ENCODE data around the gene RNF213.

RNF213 gene

GRCh38 chr17:80225230-80225629, 35.4 kb upstream of the RNF213 start:
- no peak for DNase-seq (ENCODE audit: low spot score)
- TF ChIP-seq CTCF (IDR thresholded peaks at IDR 0.05; ENCODE audit: extremely low read depth, missing control alignments), result no peak

DNA sequence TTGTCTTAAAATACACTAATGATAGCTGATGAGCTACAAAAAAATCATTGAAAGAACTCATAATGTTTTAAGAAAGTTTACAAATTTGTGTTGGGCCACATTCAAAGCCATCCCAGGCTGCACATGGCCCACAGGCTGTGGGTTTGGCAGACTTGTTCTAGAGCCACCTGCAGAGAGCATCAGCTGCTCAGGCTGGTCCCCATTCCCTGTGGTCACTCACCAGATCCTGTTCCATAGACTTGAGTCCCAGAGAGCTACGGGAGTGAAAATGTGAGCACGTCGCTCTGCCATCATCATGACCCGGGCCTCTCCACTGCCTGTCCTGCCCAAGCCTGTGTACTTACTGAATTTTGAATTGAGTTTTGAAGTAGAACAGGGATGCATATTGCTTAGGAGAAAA, 33.5 kb upstream of the RNF213 start:
- TF ChIP-seq CTCF (IDR thresholded peaks at IDR 0.05; ENCODE audit: extremely low read depth, missing control alignments), result no peak
- DNase-seq (ENCODE audit: low spot score), result no peak

GRCh38 chr17:80227666-80228065, 33.0 kb upstream of the RNF213 start:
- no peak for DNase-seq (ENCODE audit: low spot score)
- no peak for TF ChIP-seq CTCF (IDR thresholded peaks at IDR 0.05; ENCODE audit: extremely low read depth, missing control alignments)

GRCh38 chr17:80228477-80228876, 32.2 kb upstream of the RNF213 start:
- DNase-seq (ENCODE audit: low spot score), result no peak
- TF ChIP-seq CTCF (IDR thresholded peaks at IDR 0.05; ENCODE audit: extremely low read depth, missing control alignments), result no peak

- no peak for DNase-seq (ENCODE audit: low spot score)
- TF ChIP-seq CTCF (IDR thresholded peaks at IDR 0.05; ENCODE audit: extremely low read depth, missing control alignments), result no peak
Measured at GRCh38 chr17:80229011-80229410, 31.6 kb upstream of the RNF213 start.

GRCh38 chr17:80232438-80232837, 28.2 kb upstream of the RNF213 start:
- TF ChIP-seq CTCF (IDR thresholded peaks at IDR 0.05; ENCODE audit: extremely low read depth, missing control alignments), result no peak
- no peak for DNase-seq (ENCODE audit: low spot score)

- TF ChIP-seq CTCF (IDR thresholded peaks at IDR 0.05; ENCODE audit: extremely low read depth, missing control alignments), result no peak
Measured at GRCh38 chr17:80233202-80233601, 27.4 kb upstream of the RNF213 start.

More at GRCh38 chr17:80233202-80233601, 27.4 kb upstream of the RNF213 start:
- DNase-seq (ENCODE audit: low spot score), result no peak

Data from GM20000 (cell line).